Activated naive CD8-positive, alpha-beta T cell (primary cell): ENCODE data around the gene ODF4.
"Not testable (repeated sequence)": the region's sequence is repeated elsewhere in the genome, so short reads cannot be mapped to it uniquely, and the experiment has no call there.

Source experiments
- H3K27ac Mint-ChIP-seq: one replicate; pipeline ENCODE4 v1.8.0; 2021; ENCODE audit warnings: mixed read lengths
- H3K27me3 Mint-ChIP-seq: one replicate; pipeline ENCODE4 v1.8.0; 2021; ENCODE audit warnings: mixed read lengths
- H3K36me3 Mint-ChIP-seq: one replicate; pipeline ENCODE4 v1.8.0; 2021; ENCODE audit warnings: mixed read lengths
- H3K4me1 Mint-ChIP-seq: one replicate; pipeline ENCODE4 v1.8.0; 2021; ENCODE audit warnings: low read depth, mixed read lengths
- H3K4me3 Mint-ChIP-seq: one replicate; pipeline ENCODE4 v1.8.0; 2021; ENCODE audit warnings: mild to moderate bottlenecking, mixed read lengths
- H3K9me3 Mint-ChIP-seq: one replicate; pipeline ENCODE4 v1.8.0; 2021; ENCODE audit warnings: low read depth, mixed read lengths

Gene ODF4

GRCh38 chr17:8392274-8392673 is 52.6 kb downstream of the ODF4 start:
- H3K4me1 Mint-ChIP-seq, result peaks cover 11% of the 10 kb centered on the region
- H3K27me3 Mint-ChIP-seq, result peaks cover 2% of the 10 kb centered on the region
- no peaks in the 10 kb centered on the region for H3K36me3 Mint-ChIP-seq
- H3K9me3 Mint-ChIP-seq, result no peaks in the 10 kb centered on the region
- no peak overlapping the region for H3K27ac Mint-ChIP-seq
- H3K4me3 Mint-ChIP-seq, result no peak overlapping the region

GRCh38 chr17:8392674-8393469 is 53.2 kb downstream of the ODF4 start:
- H3K4me1 Mint-ChIP-seq, result peaks cover 11% of the 10 kb centered on the region
- no peak overlapping the region for H3K4me3 Mint-ChIP-seq
- no peaks in the 10 kb centered on the region for H3K36me3 Mint-ChIP-seq
- H3K27ac Mint-ChIP-seq, result no peak overlapping the region
- peaks cover 2% of the 10 kb centered on the region for H3K27me3 Mint-ChIP-seq
- H3K9me3 Mint-ChIP-seq, result no peaks in the 10 kb centered on the region

GRCh38 chr17:8393470-8394231 is 54.0 kb downstream of the ODF4 start:
- H3K27ac Mint-ChIP-seq, result peak overlapping the region; percentile 80
- peaks cover 7% of the 10 kb centered on the region for H3K27me3 Mint-ChIP-seq
- H3K4me3 Mint-ChIP-seq, result peak overlapping the region; percentile 32
- H3K36me3 Mint-ChIP-seq, result no peaks in the 10 kb centered on the region
- no peaks in the 10 kb centered on the region for H3K9me3 Mint-ChIP-seq
- peaks cover 11% of the 10 kb centered on the region for H3K4me1 Mint-ChIP-seq

- not testable (repeated sequence) for H3K36me3 Mint-ChIP-seq, H3K9me3 Mint-ChIP-seq, H3K27me3 Mint-ChIP-seq, H3K27ac Mint-ChIP-seq, H3K4me3 Mint-ChIP-seq
- peaks cover 11% of the 10 kb centered on the region for H3K4me1 Mint-ChIP-seq
Measured at GRCh38 chr17:8394497-8394896, 54.9 kb downstream of the ODF4 start.
